ENCODE data around the gene SAFB. TPM values are rescaled to one million over a fixed set of nuclear protein-coding genes. Genes with fewer than 3 reads are reported as not detected.

Gene SAFB
- 33.7 and 42.4 TPM in 2 replicates for total RNA-seq

DNA sequence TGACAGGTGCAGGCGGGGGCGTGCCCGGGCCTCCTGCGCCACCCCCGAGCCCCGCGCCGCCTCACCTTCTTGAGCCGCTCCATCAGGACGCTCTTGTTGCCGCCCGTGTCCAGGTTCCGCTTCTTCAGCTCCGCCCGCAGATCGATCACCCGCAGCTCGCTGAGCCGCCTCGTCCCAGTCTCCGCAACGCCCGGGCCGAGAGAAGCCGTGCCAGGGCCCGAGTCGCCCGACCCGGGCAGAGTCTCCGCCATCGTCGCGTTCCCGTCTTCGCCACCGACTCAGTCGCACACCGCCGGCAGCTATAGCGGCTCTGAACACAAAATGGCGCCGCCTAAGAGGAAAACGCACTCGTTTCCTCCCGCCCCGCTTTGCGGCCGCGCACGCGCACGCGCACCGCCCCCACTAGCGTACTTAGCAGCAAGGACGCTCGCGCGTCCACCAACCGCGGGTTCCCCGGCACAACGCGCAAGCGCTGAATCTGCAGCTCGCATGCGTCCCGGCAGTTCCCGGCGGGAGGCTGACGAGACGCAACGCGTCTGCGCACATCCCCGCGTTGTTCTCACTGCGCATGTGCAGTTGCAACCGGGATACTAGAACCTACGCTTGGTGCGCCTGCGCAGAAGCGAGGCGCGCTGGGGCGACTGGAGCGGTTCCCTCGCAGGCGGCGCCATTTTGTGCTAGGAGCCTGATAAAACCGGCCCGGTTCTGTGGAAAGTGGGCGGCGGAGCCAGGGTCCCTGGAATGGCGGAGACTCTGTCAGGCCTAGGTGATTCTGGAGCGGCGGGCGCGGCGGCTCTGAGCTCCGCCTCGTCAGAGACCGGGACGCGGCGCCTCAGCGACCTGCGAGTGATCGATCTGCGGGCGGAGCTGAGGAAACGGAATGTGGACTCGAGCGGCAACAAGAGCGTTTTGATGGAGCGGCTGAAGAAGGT lies at the start of gene SAFB, which contains the start of gene SAFB2:
Gene SAFB (plus strand): TSS at position 619 of the 932 bp plus-strand sequence. CDS start 123 bp downstream, at position 742.
Gene SAFB2 (minus strand): TSS at position 312 of the 932 bp plus-strand sequence. CDS start 61 bp downstream, at position 251.
- H2AFZ ChIP-seq (ENCODE audit: low read length): peak within 1 kb of the TSS; percentile 91
- peak within 1 kb of the TSS; percentile 99 for H3K4me3 ChIP-seq (ENCODE audit: insufficient read depth, low read length)
- peak within 1 kb of the TSS; percentile 95 for H3K4me2 ChIP-seq (ENCODE audit: insufficient read depth, low read length)
- peaks cover 48% of the 10 kb centered on the region for H3K4me1 ChIP-seq (ENCODE audit: insufficient read depth, low read length)
- peaks cover 56% of the 10 kb centered on the region for H3K36me3 ChIP-seq (ENCODE audit: insufficient read depth, low read length)
- H3K9me3 ChIP-seq (ENCODE audit: low read depth, low read length): no peaks in the 10 kb centered on the region
- H3K79me2 ChIP-seq (ENCODE audit: insufficient read depth, low read length): peaks cover 97% of the 10 kb centered on the region
- H3K27me3 ChIP-seq (ENCODE audit: insufficient read depth, low read length): no peaks in the 10 kb centered on the region
- peak; percentile 99 for DNase-seq (ENCODE audit: insufficient read length, low spot score, missing footprints)
- peaks cover 64% of the 10 kb centered on the region for H4K20me1 ChIP-seq (ENCODE audit: insufficient read depth, low read length)
- TF ChIP-seq, protein P1, sequence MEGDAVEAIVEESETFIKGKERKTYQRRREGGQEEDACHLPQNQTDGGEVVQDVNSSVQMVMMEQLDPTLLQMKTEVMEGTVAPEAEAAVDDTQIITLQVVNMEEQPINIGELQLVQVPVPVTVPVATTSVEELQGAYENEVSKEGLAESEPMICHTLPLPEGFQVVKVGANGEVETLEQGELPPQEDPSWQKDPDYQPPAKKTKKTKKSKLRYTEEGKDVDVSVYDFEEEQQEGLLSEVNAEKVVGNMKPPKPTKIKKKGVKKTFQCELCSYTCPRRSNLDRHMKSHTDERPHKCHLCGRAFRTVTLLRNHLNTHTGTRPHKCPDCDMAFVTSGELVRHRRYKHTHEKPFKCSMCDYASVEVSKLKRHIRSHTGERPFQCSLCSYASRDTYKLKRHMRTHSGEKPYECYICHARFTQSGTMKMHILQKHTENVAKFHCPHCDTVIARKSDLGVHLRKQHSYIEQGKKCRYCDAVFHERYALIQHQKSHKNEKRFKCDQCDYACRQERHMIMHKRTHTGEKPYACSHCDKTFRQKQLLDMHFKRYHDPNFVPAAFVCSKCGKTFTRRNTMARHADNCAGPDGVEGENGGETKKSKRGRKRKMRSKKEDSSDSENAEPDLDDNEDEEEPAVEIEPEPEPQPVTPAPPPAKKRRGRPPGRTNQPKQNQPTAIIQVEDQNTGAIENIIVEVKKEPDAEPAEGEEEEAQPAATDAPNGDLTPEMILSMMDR (IDR thresholded peaks at IDR 0.05; ENCODE audit: extremely low read depth, low read depth, low read length): no peak
- peak within 1 kb of the TSS; percentile 93 for H3K27ac ChIP-seq (ENCODE audit: low read depth, low read length)

DNA sequence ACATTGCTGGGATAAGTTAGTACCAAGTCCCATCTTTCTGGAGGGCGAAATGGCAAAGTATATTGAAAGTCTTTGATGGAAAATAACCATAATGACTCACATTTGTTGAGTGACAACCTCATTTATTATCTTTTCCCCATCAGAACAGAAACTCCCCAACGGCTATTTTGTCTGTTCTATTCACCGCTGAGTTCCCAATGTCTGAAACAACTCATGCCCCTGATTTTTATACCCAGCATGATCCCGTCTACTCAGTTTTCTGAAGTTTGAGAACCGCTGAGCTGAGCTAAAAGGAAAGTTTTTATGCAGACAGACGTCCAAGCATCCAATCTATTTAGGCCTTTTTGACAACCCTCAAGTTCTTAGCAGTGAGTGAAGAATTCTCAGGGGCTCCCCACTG lies 47.3 kb upstream of the SAFB start:
- Histone ChIP-seq H3K27ac (ENCODE audit: low read depth, low read length) (no peak overlapping the region), H3K79me2 (ENCODE audit: insufficient read depth, low read length) (no peaks in the 10 kb centered on the region), H3K4me3 (ENCODE audit: insufficient read depth, low read length) (no peak overlapping the region), H3K36me3 (ENCODE audit: insufficient read depth, low read length) (no peaks in the 10 kb centered on the region), H2AFZ (ENCODE audit: low read length) (no peak overlapping the region), H3K27me3 (ENCODE audit: insufficient read depth, low read length) (no peaks in the 10 kb centered on the region), H3K4me2 (ENCODE audit: insufficient read depth, low read length) (no peak overlapping the region), H3K4me1 (ENCODE audit: insufficient read depth, low read length) (no peaks in the 10 kb centered on the region), H4K20me1 (ENCODE audit: insufficient read depth, low read length) (peaks cover 6% of the 10 kb centered on the region), H3K9me3 (ENCODE audit: low read depth, low read length) (no peaks in the 10 kb centered on the region)
- TF ChIP-seq, protein P1 (IDR thresholded peaks at IDR 0.05; ENCODE audit: extremely low read depth, low read depth, low read length): no peak
- peak; percentile 52 for DNase-seq (ENCODE audit: insufficient read length, low spot score, missing footprints)

DNA sequence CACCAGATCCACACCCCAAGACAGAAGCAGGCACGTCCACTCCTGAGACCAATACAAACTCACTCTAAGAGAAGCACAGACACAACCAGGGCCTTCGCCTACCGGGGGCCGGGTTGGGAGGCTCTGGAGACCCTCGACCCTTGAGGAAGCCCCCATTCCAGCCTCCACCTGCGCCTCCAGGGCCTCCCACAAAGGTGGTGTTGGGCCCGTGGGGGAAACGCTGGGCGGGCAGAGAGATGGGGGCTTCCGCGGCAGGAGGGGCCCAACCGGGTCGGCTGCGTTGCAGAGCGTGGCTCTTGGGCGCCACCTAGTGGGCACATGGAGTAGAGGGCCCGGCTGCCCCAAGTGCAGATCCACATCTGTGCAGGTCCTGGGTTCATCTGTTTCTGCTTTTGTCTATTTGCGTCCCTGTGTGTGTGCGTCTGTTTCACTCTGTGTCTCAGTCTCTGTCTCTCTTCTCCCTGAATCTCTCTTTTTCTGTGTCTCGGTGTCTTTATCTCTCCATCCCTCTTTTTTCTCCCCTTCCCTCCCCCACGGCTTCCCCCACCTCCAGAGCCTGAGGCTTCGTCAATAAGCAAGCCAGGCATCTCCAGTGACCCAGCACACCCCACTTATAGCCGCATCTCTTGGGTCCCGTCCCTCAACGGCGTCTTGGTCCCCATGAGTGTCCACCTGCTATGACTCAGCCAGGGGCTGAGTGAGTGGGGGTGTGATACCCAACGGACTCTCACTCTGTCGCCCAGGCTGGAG lies 44.6 kb upstream of the SAFB start:
- Histone ChIP-seq H3K9me3 (ENCODE audit: low read depth, low read length) (no peaks in the 10 kb centered on the region), H3K27ac (ENCODE audit: low read depth, low read length) (no peak overlapping the region), H4K20me1 (ENCODE audit: insufficient read depth, low read length) (peaks cover 6% of the 10 kb centered on the region), H3K36me3 (ENCODE audit: insufficient read depth, low read length) (no peaks in the 10 kb centered on the region), H3K79me2 (ENCODE audit: insufficient read depth, low read length) (no peaks in the 10 kb centered on the region), H2AFZ (ENCODE audit: low read length) (no peak overlapping the region), H3K27me3 (ENCODE audit: insufficient read depth, low read length) (no peaks in the 10 kb centered on the region), H3K4me2 (ENCODE audit: insufficient read depth, low read length) (peak overlapping the region; percentile 48), H3K4me3 (ENCODE audit: insufficient read depth, low read length) (no peak overlapping the region), H3K4me1 (ENCODE audit: insufficient read depth, low read length) (no peaks in the 10 kb centered on the region)
- TF ChIP-seq, protein P1 (IDR thresholded peaks at IDR 0.05; ENCODE audit: extremely low read depth, low read depth, low read length): peak; percentile 93
- DNase-seq (ENCODE audit: insufficient read length, low spot score, missing footprints): peak; percentile 97

Data from osteoblast (primary cell).